ENCODE results near the gene MIR17HG. TPM values are rescaled to one million over a fixed set of nuclear protein-coding genes. Genes with fewer than 3 reads are reported as not detected.

Gene MIR17HG
- total RNA-seq, result 10 to 100 TPM in 1 of 4 donors, 1 to 10 TPM in 3; 2.2 to 12.1 (median 6.4) TPM

- TF ChIP-seq, protein P1, sequence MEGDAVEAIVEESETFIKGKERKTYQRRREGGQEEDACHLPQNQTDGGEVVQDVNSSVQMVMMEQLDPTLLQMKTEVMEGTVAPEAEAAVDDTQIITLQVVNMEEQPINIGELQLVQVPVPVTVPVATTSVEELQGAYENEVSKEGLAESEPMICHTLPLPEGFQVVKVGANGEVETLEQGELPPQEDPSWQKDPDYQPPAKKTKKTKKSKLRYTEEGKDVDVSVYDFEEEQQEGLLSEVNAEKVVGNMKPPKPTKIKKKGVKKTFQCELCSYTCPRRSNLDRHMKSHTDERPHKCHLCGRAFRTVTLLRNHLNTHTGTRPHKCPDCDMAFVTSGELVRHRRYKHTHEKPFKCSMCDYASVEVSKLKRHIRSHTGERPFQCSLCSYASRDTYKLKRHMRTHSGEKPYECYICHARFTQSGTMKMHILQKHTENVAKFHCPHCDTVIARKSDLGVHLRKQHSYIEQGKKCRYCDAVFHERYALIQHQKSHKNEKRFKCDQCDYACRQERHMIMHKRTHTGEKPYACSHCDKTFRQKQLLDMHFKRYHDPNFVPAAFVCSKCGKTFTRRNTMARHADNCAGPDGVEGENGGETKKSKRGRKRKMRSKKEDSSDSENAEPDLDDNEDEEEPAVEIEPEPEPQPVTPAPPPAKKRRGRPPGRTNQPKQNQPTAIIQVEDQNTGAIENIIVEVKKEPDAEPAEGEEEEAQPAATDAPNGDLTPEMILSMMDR (IDR thresholded peaks at IDR 0.05), result peak in 1 of 6 experiments; percentile 4
- TF ChIP-seq POLR2A (IDR thresholded peaks at IDR 0.05), result peak in 1 of 2 donors; percentile 92
- peak within 1 kb of the TSS; percentile 88 to 90 (median 90) for H3K27ac ChIP-seq
- peak within 1 kb of the TSS; percentile 24 to 82 (median 74) for H3K4me3 ChIP-seq (replicated peaks in 1 of 3)
- peaks cover 21 to 24% of the 10 kb centered on the region in 2 donors for H3K4me1 ChIP-seq
- intact Hi-C loops (cut with DNase I), result no loop called here
- H3K9me3 ChIP-seq, result no peaks in the 10 kb centered on the region
- peaks cover 3 to 5% of the 10 kb centered on the region in 2 donors for H3K36me3 ChIP-seq
- peak; percentile 89 to 90 for DNase-seq
- H3K27me3 ChIP-seq, result no peaks in the 10 kb centered on the region
- WGBS, 2 donors, result 0 to 2% methylated on average over 18 to 28 of the region's 103 CpGs
Observed at GRCh38 chr13:91347202-91347995, at the start of gene MIR17HG. MIR17HG (plus strand) TSS chr13:91347687.

GRCh38 chr13:91298060-91298459, 49.4 kb upstream of the MIR17HG start:
- 86 to 87% methylated on average over 1 of the region's 1 CpG for WGBS, 2 donors
- DNase-seq, result no peak
- Histone ChIP-seq H3K4me1 (no peaks in the 10 kb centered on the region), H3K9me3 (no peaks in the 10 kb centered on the region), H3K4me3 (replicated peaks in 1 of 3) (no peak overlapping the region), H3K27me3 (no peaks in the 10 kb centered on the region), H3K36me3 (no peaks in the 10 kb centered on the region), H3K27ac (no peak overlapping the region)
- TF ChIP-seq POLR2A (IDR thresholded peaks at IDR 0.05), result no peak
- TF ChIP-seq, protein P1 (IDR thresholded peaks at IDR 0.05), result no peak
- intact Hi-C loops (cut with DNase I), result no loop called here

GRCh38 chr13:91302111-91302510, 45.4 kb upstream of the MIR17HG start:
- Histone ChIP-seq H3K4me3 (replicated peaks in 1 of 3) (no peak overlapping the region), H3K27me3 (no peaks in the 10 kb centered on the region), H3K27ac (no peak overlapping the region), H3K9me3 (no peaks in the 10 kb centered on the region), H3K4me1 (no peaks in the 10 kb centered on the region), H3K36me3 (no peaks in the 10 kb centered on the region)
- TF ChIP-seq, protein P1 (IDR thresholded peaks at IDR 0.05), result no peak
- TF ChIP-seq POLR2A (IDR thresholded peaks at IDR 0.05), result no peak
- 79 to 83% methylated on average over 1 of the region's 1 CpG for WGBS, 2 donors
- no peak for DNase-seq
- intact Hi-C loops (cut with DNase I), result no loop called here

GRCh38 chr13:91303031-91303430, 44.5 kb upstream of the MIR17HG start:
- Histone ChIP-seq H3K4me1 (no peaks in the 10 kb centered on the region), H3K27me3 (no peaks in the 10 kb centered on the region), H3K36me3 (no peaks in the 10 kb centered on the region), H3K27ac (no peak overlapping the region), H3K4me3 (replicated peaks in 1 of 3) (no peak overlapping the region), H3K9me3 (no peaks in the 10 kb centered on the region)
- intact Hi-C loops (cut with DNase I), result no loop called here
- no peak for DNase-seq
- WGBS, 2 donors, result 80 to 87% methylated on average over 5 of the region's 5 CpGs
- no peak for TF ChIP-seq POLR2A (IDR thresholded peaks at IDR 0.05)
- TF ChIP-seq, protein P1 (IDR thresholded peaks at IDR 0.05), result no peak

DNA sequence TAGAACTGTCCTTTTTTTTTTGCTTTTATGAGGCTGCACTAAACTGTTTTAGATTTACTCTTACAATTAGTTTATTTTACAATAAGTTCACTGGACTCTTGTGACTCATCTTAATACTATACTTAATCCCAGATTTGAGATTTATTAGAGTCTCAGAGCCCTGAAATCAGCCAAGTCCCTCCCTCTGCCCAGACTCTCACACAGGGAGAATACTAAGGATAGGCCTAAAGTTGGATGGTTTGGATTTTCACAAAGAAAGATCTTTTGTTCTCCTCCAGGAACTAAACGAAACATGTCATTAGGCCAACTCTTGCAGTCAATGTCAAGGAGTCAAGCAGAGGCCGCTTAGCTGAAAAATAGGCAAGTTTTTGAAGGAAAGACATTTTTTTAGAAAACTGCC, 42.7 kb upstream of the MIR17HG start:
- Histone ChIP-seq H3K4me1 (no peaks in the 10 kb centered on the region), H3K27me3 (no peaks in the 10 kb centered on the region), H3K4me3 (replicated peaks in 1 of 3) (no peak overlapping the region), H3K27ac (no peak overlapping the region), H3K9me3 (no peaks in the 10 kb centered on the region), H3K36me3 (no peaks in the 10 kb centered on the region)
- 83% methylated on average over 2 of the region's 2 CpGs for WGBS, 2 donors
- DNase-seq, result no peak
- intact Hi-C loops (cut with DNase I), result no loop called here
- no peak for TF ChIP-seq POLR2A (IDR thresholded peaks at IDR 0.05)
- TF ChIP-seq, protein P1 (IDR thresholded peaks at IDR 0.05), result no peak

Data from thyroid gland (tissue), 4 donors.